ENCODE results near the gene GAREM2. TPM values are rescaled to one million over a fixed set of nuclear protein-coding genes. Genes with fewer than 3 reads are reported as not detected.

GAREM2 gene
- 1 to 10 TPM; 1.6 TPM for total RNA-seq

DNA sequence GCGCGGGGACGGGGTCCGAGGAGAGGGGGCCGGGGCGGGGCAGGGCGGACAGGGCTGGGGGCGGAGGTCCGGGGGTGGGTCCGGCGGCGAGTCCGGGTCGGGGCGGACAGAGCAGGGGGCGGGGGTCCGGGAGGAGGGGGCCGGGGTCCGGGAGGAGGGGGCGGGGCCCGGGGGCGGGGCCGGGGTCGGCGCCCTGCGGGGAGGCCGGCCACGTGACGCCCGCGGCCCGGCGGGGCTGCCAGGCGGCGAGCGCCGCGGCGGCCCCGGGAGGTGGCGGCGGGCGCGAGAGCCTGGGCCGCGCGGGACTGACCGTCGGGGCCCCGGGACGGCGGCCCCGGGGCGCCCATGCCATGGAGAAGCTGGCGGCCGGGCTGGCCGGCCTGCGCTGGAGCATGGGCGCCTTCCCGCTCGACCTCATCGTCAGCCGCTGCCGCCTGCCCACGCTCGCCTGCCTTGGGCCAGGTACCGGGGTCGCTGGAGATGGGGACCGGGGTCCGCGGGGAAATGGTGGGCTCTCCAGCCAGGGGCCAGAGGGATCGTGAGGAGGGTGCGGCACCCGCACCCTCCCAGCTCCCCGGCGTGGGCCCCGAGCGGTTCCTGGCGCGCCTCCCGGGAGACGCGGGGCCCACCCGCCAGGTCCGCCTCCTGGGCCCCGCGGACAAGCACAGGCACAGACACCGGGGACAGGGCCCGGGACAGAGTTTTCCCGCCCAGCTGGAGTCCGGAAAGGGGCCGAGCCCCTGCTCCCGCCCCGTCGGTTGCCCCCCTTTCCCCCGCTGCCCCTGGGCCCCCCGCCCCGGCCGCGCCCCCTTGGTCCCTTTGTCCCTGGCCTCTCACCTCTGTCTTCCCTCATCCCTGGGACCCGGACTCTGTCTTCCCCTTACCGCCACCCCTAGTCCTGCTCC is at the start of gene GAREM2:
GAREM2 (plus strand) TSS at position 218 of the 905 bp plus-strand sequence; CDS start at position 351, 133 bp downstream.
- Histone ChIP-seq H3K9me3 (no peaks in the 10 kb centered on the region), H3K27ac (no peak within 1 kb of the TSS), H3K4me1 (peaks cover 13% of the 10 kb centered on the region), H3K4me3 (no peak within 1 kb of the TSS), H3K36me3 (replicated peaks in 1 of 2; ENCODE audit: insufficient read depth in 1 of 2, low read depth in 2 of 2) (no peaks in the 10 kb centered on the region), H3K27me3 (peaks cover 0 to 20% of the 10 kb centered on the region in 2 donors)
- intact Hi-C loops (cut with DNase I) = no loop called here
- TF ChIP-seq, protein P1, sequence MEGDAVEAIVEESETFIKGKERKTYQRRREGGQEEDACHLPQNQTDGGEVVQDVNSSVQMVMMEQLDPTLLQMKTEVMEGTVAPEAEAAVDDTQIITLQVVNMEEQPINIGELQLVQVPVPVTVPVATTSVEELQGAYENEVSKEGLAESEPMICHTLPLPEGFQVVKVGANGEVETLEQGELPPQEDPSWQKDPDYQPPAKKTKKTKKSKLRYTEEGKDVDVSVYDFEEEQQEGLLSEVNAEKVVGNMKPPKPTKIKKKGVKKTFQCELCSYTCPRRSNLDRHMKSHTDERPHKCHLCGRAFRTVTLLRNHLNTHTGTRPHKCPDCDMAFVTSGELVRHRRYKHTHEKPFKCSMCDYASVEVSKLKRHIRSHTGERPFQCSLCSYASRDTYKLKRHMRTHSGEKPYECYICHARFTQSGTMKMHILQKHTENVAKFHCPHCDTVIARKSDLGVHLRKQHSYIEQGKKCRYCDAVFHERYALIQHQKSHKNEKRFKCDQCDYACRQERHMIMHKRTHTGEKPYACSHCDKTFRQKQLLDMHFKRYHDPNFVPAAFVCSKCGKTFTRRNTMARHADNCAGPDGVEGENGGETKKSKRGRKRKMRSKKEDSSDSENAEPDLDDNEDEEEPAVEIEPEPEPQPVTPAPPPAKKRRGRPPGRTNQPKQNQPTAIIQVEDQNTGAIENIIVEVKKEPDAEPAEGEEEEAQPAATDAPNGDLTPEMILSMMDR (IDR thresholded peaks at IDR 0.05) = no peak
- TF ChIP-seq POLR2A (IDR thresholded peaks at IDR 0.05) = no peak
- DNase-seq (no peak), ATAC-seq (peak; percentile 37)
- 1 to 17% methylated on average over 2 to 44 of the region's 102 CpGs for WGBS, 2 donors

DNA sequence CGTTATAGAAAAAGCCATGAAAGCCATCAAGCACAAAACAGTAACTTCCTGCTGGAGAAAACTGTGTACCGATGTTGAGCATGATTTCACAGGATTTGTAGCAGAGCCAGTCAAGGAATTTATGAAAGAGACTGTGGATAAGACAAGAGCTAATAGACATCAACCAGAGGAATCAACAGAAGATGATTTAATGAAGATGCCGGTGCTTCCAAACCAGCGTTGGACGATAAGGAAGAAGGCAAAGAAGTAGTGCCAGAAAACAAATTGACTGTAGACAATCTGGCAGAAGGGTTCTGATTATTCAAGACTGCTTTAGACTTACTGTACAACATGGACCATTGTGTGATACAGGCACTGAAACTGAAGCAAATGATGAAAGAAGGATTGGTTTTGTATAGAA is 49.5 kb upstream of the GAREM2 start:
- 64 to 77% methylated on average over 5 of the region's 5 CpGs for WGBS, 2 donors
- intact Hi-C loops (cut with DNase I) = no loop called here
- H3K27me3 ChIP-seq = no peaks in the 10 kb centered on the region
- H3K27ac ChIP-seq = no peak overlapping the region
- DNase-seq (no peak), ATAC-seq (no peak)
- H3K4me1 ChIP-seq = no peaks in the 10 kb centered on the region
- H3K36me3 ChIP-seq (replicated peaks in 1 of 2; ENCODE audit: insufficient read depth in 1 of 2, low read depth in 2 of 2) = no peaks in the 10 kb centered on the region
- TF ChIP-seq, protein P1 (IDR thresholded peaks at IDR 0.05) = no peak
- H3K4me3 ChIP-seq = no peak overlapping the region
- no peaks in the 10 kb centered on the region for H3K9me3 ChIP-seq

DNA sequence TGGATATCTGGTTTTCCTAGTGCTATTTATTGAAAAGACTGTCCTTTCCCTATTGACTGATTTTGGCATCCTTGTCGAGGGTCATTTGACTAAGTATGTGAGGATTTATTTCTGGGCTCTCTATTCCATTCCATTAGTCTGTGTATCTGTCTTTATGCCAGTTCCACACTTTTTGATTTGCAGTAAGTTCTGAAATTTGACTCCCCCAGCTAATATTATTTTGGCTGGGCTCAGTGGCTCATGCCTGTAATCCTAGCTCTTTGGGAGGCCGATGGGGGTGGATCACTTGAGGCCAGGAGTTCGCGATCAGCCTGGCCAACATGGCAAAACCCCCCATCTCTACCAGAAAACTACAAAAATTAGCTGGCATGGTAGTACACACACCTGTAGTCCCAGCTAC is 46.8 kb upstream of the GAREM2 start:
- intact Hi-C loops (cut with DNase I) = no loop called here
- Histone ChIP-seq H3K27ac (no peak overlapping the region), H3K27me3 (no peaks in the 10 kb centered on the region), H3K36me3 (replicated peaks in 1 of 2; ENCODE audit: insufficient read depth in 1 of 2, low read depth in 2 of 2) (no peaks in the 10 kb centered on the region), H3K4me1 (no peaks in the 10 kb centered on the region), H3K4me3 (no peak overlapping the region), H3K9me3 (no peaks in the 10 kb centered on the region)
- WGBS, 2 donors = 81 to 91% methylated on average over 4 of the region's 4 CpGs
- ATAC-seq = no peak
- TF ChIP-seq, protein P1 (IDR thresholded peaks at IDR 0.05) = no peak
- no peak for TF ChIP-seq POLR2A (IDR thresholded peaks at IDR 0.05)
- no peak for DNase-seq

- Histone ChIP-seq H3K9me3 (no peaks in the 10 kb centered on the region), H3K36me3 (replicated peaks in 1 of 2; ENCODE audit: insufficient read depth in 1 of 2, low read depth in 2 of 2) (no peaks in the 10 kb centered on the region), H3K4me3 (no peak overlapping the region), H3K4me1 (no peaks in the 10 kb centered on the region), H3K27ac (no peak overlapping the region), H3K27me3 (no peaks in the 10 kb centered on the region)
- intact Hi-C loops (cut with DNase I) = no loop called here
- ATAC-seq (no peak), DNase-seq (no peak)
- WGBS, 2 donors = 91 to 98% methylated on average over 7 to 8 of the region's 8 CpGs
- TF ChIP-seq, protein P1 (IDR thresholded peaks at IDR 0.05) = no peak
- no peak for TF ChIP-seq POLR2A (IDR thresholded peaks at IDR 0.05)
These were observed 44.7 kb upstream of the GAREM2 start for GRCh38 chr2:26128176-26128575.

DNA sequence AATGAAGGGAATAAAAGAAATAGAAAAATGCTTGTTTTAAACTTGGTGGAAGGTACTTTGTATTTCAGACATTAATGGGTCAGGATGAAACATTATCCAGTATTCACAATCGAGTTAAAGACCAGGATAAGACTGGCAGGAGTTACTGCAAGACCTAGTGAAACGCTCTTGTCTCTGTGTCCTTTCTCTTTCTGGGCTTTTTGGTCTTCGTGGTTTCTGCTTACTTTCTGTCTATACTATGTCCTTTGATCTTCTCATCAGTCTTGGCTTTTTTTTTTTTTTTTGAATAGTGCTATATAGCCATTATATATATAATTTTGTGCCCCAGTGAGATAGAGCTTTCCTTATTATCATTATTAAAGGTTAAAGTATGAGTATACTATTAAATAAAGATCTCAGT is 42.1 kb upstream of the GAREM2 start:
- H3K36me3 ChIP-seq (replicated peaks in 1 of 2; ENCODE audit: insufficient read depth in 1 of 2, low read depth in 2 of 2) = no peaks in the 10 kb centered on the region
- WGBS, 2 donors = 83 to 85% methylated on average over 3 of the region's 3 CpGs

More for the DNA sequence above, 42.1 kb upstream of the GAREM2 start:
- H3K9me3 ChIP-seq = no peaks in the 10 kb centered on the region
- ATAC-seq (no peak), DNase-seq (no peak)
- intact Hi-C loops (cut with DNase I) = no loop called here
- no peaks in the 10 kb centered on the region for H3K27me3 ChIP-seq
- H3K27ac ChIP-seq = no peak overlapping the region
- no peak for TF ChIP-seq POLR2A (IDR thresholded peaks at IDR 0.05)
- TF ChIP-seq, protein P1 (IDR thresholded peaks at IDR 0.05) = no peak
- no peak overlapping the region for H3K4me3 ChIP-seq
- H3K4me1 ChIP-seq = no peaks in the 10 kb centered on the region
